Measurements from ENCODE around the gene KLF1. TPM values are rescaled to one million over a fixed set of nuclear protein-coding genes. Genes with fewer than 3 reads are reported as not detected.

The KLF1 gene
- total and polyA plus RNA-seq, 10 of the 15 experiments (the other 5 are each of a cell fraction or from before 2014, with no cell fraction given): 0.04 to 0.38 (median 0.08) TPM; not detected in 3

GRCh38 chr19:12936582-12936981, 49.6 kb upstream of the KLF1 start:
- 55% methylated on average over 7 of the region's 7 CpGs for WGBS (ENCODE audit: insufficient coverage, insufficient replicate concordance, low lambda C conversion rate, missing lambda C conversion rate)
- ATAC-seq (no peak), DNase-seq (ENCODE audit: low read depth, low spot score) (no peak), FAIRE-seq (no peak)
- in situ Hi-C loops (cut with MboI) (no loop called here), intact Hi-C loops (cut with micrococcal nuclease; ENCODE audit: unreplicated experiment) (loop anchor here (5.0 kb wide), 1 partner anchor 149 kb away; no protein-coding TSS in a partner anchor)
- H3K27ac ChIP-seq (ENCODE audit: control insufficient read depth, insufficient read depth): peak overlapping the region; percentile 89
- BruUV-seq (replicated peaks): no TSS peak
- ChIA-PET CTCF (interaction anchor here (1.4 to 1.6 kb wide), 2 partner anchors 29 to 52 kb away, joined by 8 to 9 read pairs; no protein-coding TSS in a partner anchor), SMC1A (ENCODE audit: uncharacterized antibody, unreplicated experiment) (interaction anchor here (1.8 kb wide), 1 partner anchor 17 kb away, joined by 9 read pairs; no protein-coding TSS in a partner anchor), POLR2A (interaction anchor here (1.0 to 3.1 kb wide), 5 partner anchors 8 to 51 kb away, joined by 3 to 11 read pairs (median 6); partner anchors contain the start of gene RAD23A), RAD21 (ENCODE audit: unreplicated experiment) (interaction anchor here (1.7 to 1.8 kb wide), 2 partner anchors 29 to 36 kb away, joined by 5 to 8 read pairs; no protein-coding TSS in a partner anchor)
- H3K79me2 ChIP-seq (ENCODE audit: control insufficient read depth, insufficient read depth, low read length): peaks cover 52% of the 10 kb centered on the region
- peaks cover 13 to 24% of the 10 kb centered on the region in 2 experiments for H3K36me3 ChIP-seq (ENCODE audit: control insufficient read depth in 2 of 2, insufficient read depth in 2 of 2, low read length in 1 of 2)
- no peaks in the 10 kb centered on the region for H3K9me3 ChIP-seq (replicated peaks; ENCODE audit: control insufficient read depth, insufficient read depth, low read length)
- peak overlapping the region; percentile 81 for H2AFZ ChIP-seq (ENCODE audit: control insufficient read depth, low read depth, low read length)
- no peak overlapping the region for H3K4me3 ChIP-seq
- no peaks in the 10 kb centered on the region for H3K27me3 ChIP-seq (replicated peaks in 1 of 2; ENCODE audit: control insufficient read depth in 2 of 2, insufficient read depth in 2 of 2, low read length in 1 of 2)
- H4K20me1 ChIP-seq (ENCODE audit: control insufficient read depth, insufficient read depth): peaks cover 12% of the 10 kb centered on the region; the same call in 1 of the 2 replicates
- H3K4me2 ChIP-seq (ENCODE audit: control insufficient read depth, insufficient read depth): peak overlapping the region; percentile 100
- no peak for TF ChIP-seq TARDBP (IDR thresholded peaks at IDR 0.05; ENCODE audit: borderline replicate concordance)
- TF ChIP-seq IRF3 (IDR thresholded peaks at IDR 0.05): no peak
- TF ChIP-seq CEBPB (IDR thresholded peaks at IDR 0.05; ENCODE audit: borderline replicate concordance in 1 of 2, low read depth in 2 of 2, low read length in 2 of 2): no peak
- no peak for TF ChIP-seq TBL1XR1 (IDR thresholded peaks at IDR 0.05; ENCODE audit: low read depth, low read length)
- TF ChIP-seq E4F1 (IDR thresholded peaks at IDR 0.05; ENCODE audit: borderline replicate concordance, partially characterized antibody): no peak
- no peak for TF ChIP-seq EZH2 (IDR thresholded peaks at IDR 0.05; ENCODE audit: borderline replicate concordance, control insufficient read depth, low read depth, low read length)
- no peak for TF ChIP-seq CHD1 (IDR thresholded peaks at IDR 0.05; ENCODE audit: low read depth, low read length)
- TF ChIP-seq ZNF592 (IDR thresholded peaks at IDR 0.05): no peak
- no peak for TF ChIP-seq JUNB (IDR thresholded peaks at IDR 0.05)
- TF ChIP-seq DPF2 (IDR thresholded peaks at IDR 0.05): no peak
- TF ChIP-seq GABPA (IDR thresholded peaks at IDR 0.05; ENCODE audit: low read depth): no peak
- TF ChIP-seq PAX5 (IDR thresholded peaks at IDR 0.05; ENCODE audit: borderline replicate concordance, low read depth, low read length): no peak
- TF ChIP-seq IRF4 (IDR thresholded peaks at IDR 0.05; ENCODE audit: low read depth, low read length): no peak
- TF ChIP-seq SRF (IDR thresholded peaks at IDR 0.05; ENCODE audit: low read depth in 2 of 2, low read length in 2 of 2): no peak
- no peak for TF ChIP-seq TCF12 (IDR thresholded peaks at IDR 0.05; ENCODE audit: low read depth, low read length)
- H3K9ac ChIP-seq (ENCODE audit: control insufficient read depth, insufficient read depth, low read length): peak overlapping the region; percentile 16; the same call in 1 of the 2 replicates
- peaks cover 34% of the 10 kb centered on the region for H3K4me1 ChIP-seq (ENCODE audit: control insufficient read depth, insufficient read depth, low read length)
